Activated CD8-positive, alpha-beta T cell treated with anti-CD3 and anti-CD28 coated beads for 36 hours (primary cell): ENCODE measurements around the gene PILRA. TPM values are rescaled to one million over a fixed set of nuclear protein-coding genes. Genes with fewer than 3 reads are reported as not detected.

ENCODE experiments used
- ATAC-seq: fragments of 200-7000 bp; cut with Tn5 transposase; one replicate; pipeline ENCODE4 v1.10.0; 2021; ENCODE audit warnings: mild to moderate bottlenecking, moderate library complexity
- CTCF ChIA-PET: fragments of 350-600 bp; sonication (Branson Sonifier 250); formaldehyde crosslinking; loops from one replicate; lab custom pipeline; 2021; ENCODE audit warnings: antibody characterized with exemption; lab: Charles Lee
- POLR2A ChIA-PET: fragments of 350-600 bp; sonication (Branson Sonifier 250); formaldehyde crosslinking; loops from one replicate; lab custom pipeline; 2021; ENCODE audit warnings: antibody characterized with exemption; lab: Charles Lee
- DNase-seq: peaks from one replicate; pipeline ENCODE4 v3.0.0-alpha.2; 2020
- H3K27ac Mint-ChIP-seq: one replicate; pipeline ENCODE4 v1.8.0; 2021; ENCODE audit warnings: mild to moderate bottlenecking, mixed read lengths
- H3K27me3 Mint-ChIP-seq: one replicate; pipeline ENCODE4 v1.8.0; 2021; ENCODE audit warnings: mixed read lengths
- H3K36me3 Mint-ChIP-seq: one replicate; pipeline ENCODE4 v1.8.0; 2021; ENCODE audit warnings: low read depth, mixed read lengths
- H3K4me1 Mint-ChIP-seq: one replicate; pipeline ENCODE4 v1.8.0; 2021; ENCODE audit warnings: low read depth, mixed read lengths
- H3K4me3 Mint-ChIP-seq: one replicate; pipeline ENCODE4 v1.8.0; 2021; ENCODE audit warnings: mild to moderate bottlenecking, moderate library complexity, mixed read lengths
- H3K9me3 Mint-ChIP-seq: one replicate; pipeline ENCODE4 v1.8.0; 2021; ENCODE audit warnings: mixed read lengths
- CTCF ChIP-seq: fragments of 200-600 bp; IDR thresholded peaks from one replicate; pipeline ENCODE4 v1.8.0; 2022; ENCODE audit warnings: antibody characterized with exemption, mild to moderate bottlenecking
- intact Hi-C: fragments of 100-400 bp; cut with micrococcal nuclease; formaldehyde crosslinking; loops from one replicate; pipeline ENCODE4 v1.10.0; 2022
- total RNA-seq, 2 experiments: library from RNA; stranded (reverse); gene quantifications; one replicate each; pipeline ENCODE4 v1.2.3, GENCODE V29; 2021

PILRA gene
- total RNA-seq, 2 experiments from 2014 or later, result 5.8 to 6.6 TPM

- intact Hi-C loops, result no loop called here
- H3K9me3 Mint-ChIP-seq, result no peaks in the 10 kb centered on the region
- ATAC-seq, result peak; percentile 73
- peak; percentile 81 for DNase-seq
- ChIA-PET CTCF (interaction anchor here (0.7 to 1.7 kb wide), 5 partner anchors 9 to 165 kb away, joined by 3 to 6 read pairs (median 3); no protein-coding TSS in a partner anchor), POLR2A (interaction anchor here (1.0 to 4.3 kb wide), 3 partner anchors 9 to 36 kb away, joined by 3 to 26 read pairs (median 3); no protein-coding TSS in a partner anchor)
- peak overlapping the region; percentile 89 for H3K27ac Mint-ChIP-seq
- H3K27me3 Mint-ChIP-seq, result no peaks in the 10 kb centered on the region
- H3K4me3 Mint-ChIP-seq, result peak overlapping the region; percentile 36
- H3K36me3 Mint-ChIP-seq, result peaks cover 52% of the 10 kb centered on the region
- H3K4me1 Mint-ChIP-seq, result peaks cover 37% of the 10 kb centered on the region
- TF ChIP-seq CTCF, result no peak
Measured at GRCh38 chr7:100353685-100354330, 19.5 kb upstream of the PILRA start.

DNA sequence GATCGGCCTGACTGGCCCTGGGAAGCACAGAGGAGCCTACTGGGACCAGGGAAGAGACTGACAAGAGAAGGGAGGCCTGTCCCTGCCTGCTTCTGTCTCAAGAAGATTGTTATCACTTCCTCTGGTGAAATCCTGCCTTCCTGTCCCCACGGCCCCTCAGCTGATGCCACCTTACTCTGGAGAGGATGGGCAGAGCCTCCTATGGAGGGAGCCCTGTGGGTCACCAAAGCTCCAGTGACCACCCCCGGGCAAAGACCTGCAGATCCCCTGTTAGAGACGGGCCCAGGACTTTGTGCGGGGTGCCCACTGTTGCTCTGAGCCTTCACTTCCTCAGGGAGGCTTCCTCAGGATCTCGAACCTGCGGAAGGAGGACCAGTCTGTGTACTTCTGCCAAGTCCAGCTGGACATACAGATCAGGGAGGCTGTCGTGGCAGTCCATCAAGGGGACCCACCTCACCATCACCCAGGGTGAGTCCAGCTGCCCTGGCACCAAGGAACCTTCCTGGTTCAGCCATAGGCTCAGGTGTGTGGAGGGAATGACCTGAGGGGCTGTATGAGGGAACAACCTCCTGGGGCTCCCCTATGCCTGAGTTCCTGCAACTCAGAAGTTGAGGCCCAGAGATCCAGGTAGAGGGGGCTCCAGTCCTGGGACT is 16.7 kb upstream of the PILRA start:
- H3K4me3 Mint-ChIP-seq, result no peak overlapping the region
- POLR2A ChIA-PET, result interaction anchor here (1.4 kb wide), 1 partner anchor 9 kb away, joined by 5 read pairs; no protein-coding TSS in a partner anchor
- no peaks in the 10 kb centered on the region for H3K9me3 Mint-ChIP-seq
- ATAC-seq (no peak), DNase-seq (no peak)
- no peak for TF ChIP-seq CTCF
- intact Hi-C loops, result no loop called here
- no peaks in the 10 kb centered on the region for H3K27me3 Mint-ChIP-seq
- H3K36me3 Mint-ChIP-seq, result peaks cover 50% of the 10 kb centered on the region
- peaks cover 23% of the 10 kb centered on the region for H3K4me1 Mint-ChIP-seq
- CTCF ChIA-PET, result no interaction called here
- peak overlapping the region; percentile 46 for H3K27ac Mint-ChIP-seq

- DNase-seq (no peak), ATAC-seq (no peak)
- ChIA-PET CTCF (no interaction called here), POLR2A (interaction anchor here (1.4 kb wide), 1 partner anchor 10 kb away, joined by 5 read pairs; no protein-coding TSS in a partner anchor)
- peaks cover 53% of the 10 kb centered on the region for H3K36me3 Mint-ChIP-seq
- H3K4me3 Mint-ChIP-seq, result no peak overlapping the region
- H3K4me1 Mint-ChIP-seq, result peaks cover 19% of the 10 kb centered on the region
- no peaks in the 10 kb centered on the region for H3K27me3 Mint-ChIP-seq
- peak overlapping the region; percentile 11 for H3K27ac Mint-ChIP-seq
- intact Hi-C loops, result no loop called here
- no peak for TF ChIP-seq CTCF
- H3K9me3 Mint-ChIP-seq, result no peaks in the 10 kb centered on the region
Measured at GRCh38 chr7:100357131-100357561, 16.1 kb upstream of the PILRA start.

DNA sequence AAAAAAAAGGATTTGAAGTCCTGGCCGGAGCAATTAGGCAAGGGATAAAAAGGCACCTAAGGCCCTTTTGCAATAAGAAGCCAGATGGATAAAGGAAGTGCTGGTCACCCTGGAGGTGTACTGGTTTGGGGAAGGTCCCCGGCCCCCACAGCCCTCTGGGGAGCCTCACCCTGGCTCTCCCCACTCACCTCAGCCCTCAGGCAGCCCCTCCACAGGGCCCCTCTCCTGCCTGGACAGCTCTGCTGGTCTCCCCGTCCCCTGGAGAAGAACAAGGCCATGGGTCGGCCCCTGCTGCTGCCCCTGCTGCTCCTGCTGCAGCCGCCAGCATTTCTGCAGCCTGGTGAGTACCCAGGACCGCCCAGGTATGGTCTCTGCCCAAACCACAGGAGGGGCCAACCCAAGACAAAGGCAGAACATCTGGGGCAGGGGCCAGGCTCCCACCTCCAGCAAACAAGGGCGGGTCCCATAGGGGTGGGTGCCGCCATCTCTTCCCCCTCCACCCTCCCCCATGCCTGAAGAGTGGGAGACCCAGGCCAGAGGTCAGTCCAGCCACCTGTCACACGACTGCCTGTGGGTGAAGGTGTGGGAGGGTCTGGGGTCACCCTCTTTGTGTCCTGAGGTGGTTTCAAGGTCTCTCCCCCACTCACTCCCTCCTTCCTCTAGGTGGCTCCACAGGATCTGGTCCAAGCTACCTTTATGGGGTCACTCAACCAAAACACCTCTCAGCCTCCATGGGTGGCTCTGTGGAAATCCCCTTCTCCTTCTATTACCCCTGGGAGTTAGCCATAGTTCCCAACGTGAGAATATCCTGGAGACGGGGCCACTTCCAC is 15.0 kb upstream of the PILRA start, which contains the start of gene PILRB:
Gene PILRB (plus strand): TSS at position 91 of the 830 bp plus-strand sequence. CDS start 186 bp downstream, at position 277.
- no peak for TF ChIP-seq CTCF
- Mint-ChIP-seq H3K27ac (peak within 1 kb of the TSS; percentile 11), H3K9me3 (no peaks in the 10 kb centered on the region), H3K27me3 (no peaks in the 10 kb centered on the region), H3K36me3 (peaks cover 63% of the 10 kb centered on the region), H3K4me3 (no peak within 1 kb of the TSS), H3K4me1 (peaks cover 11% of the 10 kb centered on the region)
- ATAC-seq (no peak), DNase-seq (no peak)
- intact Hi-C loops, result no loop called here
- POLR2A ChIA-PET, result no interaction called here
- CTCF ChIA-PET, result interaction anchor here (1.5 kb wide), 2 partner anchors 49 to 58 kb away, joined by 4 to 7 read pairs; no protein-coding TSS in a partner anchor
